GM23338 (cell line): ENCODE measurements around the gene PIK3IP1. TPM values are rescaled to one million over a fixed set of nuclear protein-coding genes. Genes with fewer than 3 reads are reported as not detected.

Experiments
- ATAC-seq: fragments of 200-7000 bp; cut with Tn5 transposase; 3 replicates; pipeline ENCODE4 v1.9.1; 2020
- DNase-seq: peaks from one replicate; pipeline ENCODE4 v3.0.0-alpha.2; 2015; ENCODE audit warnings: low spot score
- H2AFZ ChIP-seq: fragments of 200-600 bp; sonication (generic); 2 replicates; pipeline ENCODE4 v1.8.0; 2016; ENCODE audit warnings: antibody characterized with exemption, mild to moderate bottlenecking, moderate library complexity
- H3F3A ChIP-seq: fragments of 200-600 bp; sonication (generic); replicated peaks from 2 replicates; pipeline ENCODE4 v1.8.0; 2017; ENCODE audit warnings: antibody characterized with exemption, mixed run types, low read depth
- H3K27ac ChIP-seq: fragments of 200-600 bp; sonication (generic); 2 replicates; pipeline ENCODE4 v1.6.1; 2016; ENCODE audit warnings: low read depth
- H3K27me3 ChIP-seq: fragments of 200-600 bp; sonication (generic); 2 replicates; pipeline ENCODE4 v1.8.0; 2016; ENCODE audit warnings: mild to moderate bottlenecking, mixed run types, moderate library complexity; ENCODE audit not compliant: insufficient read depth
- H3K36me3 ChIP-seq: fragments of 200-600 bp; sonication (generic); 2 replicates; pipeline ENCODE4 v1.8.0; 2016; ENCODE audit warnings: mild to moderate bottlenecking; ENCODE audit not compliant: insufficient read depth
- H3K4me1 ChIP-seq: fragments of 200-600 bp; sonication (generic); 2 replicates; pipeline ENCODE4 v1.8.0; 2016; ENCODE audit warnings: mild to moderate bottlenecking, moderate library complexity; ENCODE audit not compliant: insufficient read depth
- H3K4me2 ChIP-seq: fragments of 200-600 bp; sonication (generic); 2 replicates; pipeline ENCODE4 v1.7.1; 2017; ENCODE audit warnings: mixed run types
- H3K4me3 ChIP-seq: fragments of 200-600 bp; sonication (generic); 2 replicates; pipeline ENCODE4 v1.6.1; 2016; ENCODE audit warnings: mixed run types
- H3K79me2 ChIP-seq: fragments of 200-600 bp; sonication (generic); replicated peaks from 2 replicates; pipeline ENCODE4 v1.8.0; 2017; ENCODE audit warnings: mild to moderate bottlenecking; ENCODE audit not compliant: insufficient read depth
- H3K9me2 ChIP-seq: fragments of 200-600 bp; sonication (generic); 2 replicates; pipeline ENCODE4 v1.8.0; 2017; ENCODE audit not compliant: insufficient read depth
- H4K20me1 ChIP-seq: fragments of 200-600 bp; sonication (generic); replicated peaks from 2 replicates; pipeline ENCODE4 v1.8.0; 2017; ENCODE audit warnings: mild to moderate bottlenecking; ENCODE audit not compliant: insufficient read depth
- H3K27ac Mint-ChIP-seq: 2 replicates; pipeline ENCODE4 v1.8.0; 2020; ENCODE audit warnings: inconsistent platforms, mild to moderate bottlenecking, moderate library complexity, mixed read lengths
- H3K27me3 Mint-ChIP-seq: 3 replicates; pipeline ENCODE4 v1.8.0; 2022; ENCODE audit warnings: low read depth, mild to moderate bottlenecking, moderate library complexity, mixed read lengths, inconsistent platforms; ENCODE audit not compliant: insufficient read depth, poor library complexity
- H3K36me3 Mint-ChIP-seq: 3 replicates; pipeline ENCODE4 v1.8.0; 2021; ENCODE audit warnings: low read depth, mild to moderate bottlenecking, inconsistent platforms, moderate library complexity, mixed read lengths
- H3K4me1 Mint-ChIP-seq: 3 replicates; pipeline ENCODE4 v1.8.0; 2020; ENCODE audit warnings: mild to moderate bottlenecking, inconsistent platforms, mixed read lengths
- H3K4me3 Mint-ChIP-seq: 3 replicates; pipeline ENCODE4 v1.8.0; 2021; ENCODE audit warnings: moderate library complexity, mild to moderate bottlenecking, inconsistent platforms, mixed read lengths
- H3K9me3 Mint-ChIP-seq: 3 replicates; pipeline ENCODE4 v1.8.0; 2020; ENCODE audit warnings: moderate library complexity, mild to moderate bottlenecking, inconsistent platforms, mixed read lengths
- CREB1 ChIP-seq: fragments of 250-450 bp; sonication (Bioruptor Pico); IDR thresholded peaks from 2 replicates; pipeline ENCODE4 v1.5.0; 2020; ENCODE audit warnings: low read depth, mild to moderate bottlenecking, moderate library complexity
- EZH2 ChIP-seq: fragments of 200-600 bp; sonication (generic); IDR thresholded peaks from one replicate; pipeline ENCODE4 v1.8.0; 2017; ENCODE audit warnings: antibody characterized with exemption, mild to moderate bottlenecking, low read depth; ENCODE audit not compliant: unreplicated experiment
- EZH2phosphoT487 ChIP-seq: fragments of 200-600 bp; sonication (generic); IDR thresholded peaks from one replicate; pipeline ENCODE4 v1.8.1; 2018; ENCODE audit warnings: antibody characterized with exemption; ENCODE audit not compliant: unreplicated experiment
- JUNB ChIP-seq: IDR thresholded peaks from one replicate; pipeline ENCODE4 v1.6.1; 2016; ENCODE audit warnings: antibody characterized with exemption; ENCODE audit not compliant: unreplicated experiment
- NANOG ChIP-seq: IDR thresholded peaks from 2 replicates; pipeline ENCODE4 v1.6.1; 2016; ENCODE audit warnings: antibody characterized with exemption, borderline replicate concordance
- POLR2AphosphoS5 ChIP-seq: IDR thresholded peaks from 2 replicates; pipeline ENCODE4 v1.6.1; 2016; ENCODE audit warnings: antibody characterized with exemption, low read depth
- STAT1 ChIP-seq: IDR thresholded peaks from one replicate; pipeline ENCODE4 v1.6.1; 2016; ENCODE audit warnings: antibody characterized with exemption; ENCODE audit not compliant: unreplicated experiment
- ZNF114 ChIP-seq: fragments of 250-450 bp; sonication (Bioruptor Pico); IDR thresholded peaks from 2 replicates; pipeline ENCODE4 v1.5.0; 2020; ENCODE audit warnings: mild to moderate bottlenecking, moderate library complexity
- ZNF331 ChIP-seq: fragments of 250-450 bp; sonication (Bioruptor Pico); IDR thresholded peaks from 2 replicates; pipeline ENCODE4 v1.5.0; 2020; ENCODE audit warnings: low read depth, mild to moderate bottlenecking, moderate library complexity
- polyA plus RNA-seq: library from polyadenylated mRNA; unstranded; fragments of >200 nt; fragmentation: Nextera tagmentation; extraction: Ambion mirVana; gene quantifications from 2 replicates; pipeline ENCODE4 v1.2.1, GENCODE V29; 2016
- total RNA-seq: library from RNA; depleted of rRNA; stranded (reverse); fragments of >200 nt; shearing (Covaris generic); gene quantifications from 2 replicates; pipeline ENCODE4 v1.2.3, GENCODE V29; 2014
- TF ChIP-seq, protein P1 (sequence below): IDR thresholded peaks from 2 replicates; pipeline ENCODE4 v1.6.1; 2016; ENCODE audit warnings: antibody characterized with exemption
- TF ChIP-seq, protein P2 (sequence below), 2 experiments: fragments of 200-600 bp in 1 of 2; sonication (generic) in 1 of 2; conservative IDR thresholded peaks; 2 replicates each; pipeline versions ENCODE4 v1.5.1 to v1.6.1; 2016 to 2017; ENCODE audit warnings: antibody characterized with exemption in 2 of 2, low read depth in 2 of 2, mild to moderate bottlenecking in 2 of 2, moderate library complexity in 1 of 2
- TF ChIP-seq, protein P3 (sequence below): fragments of 250-450 bp; sonication (Bioruptor Pico); IDR thresholded peaks from 2 replicates; pipeline ENCODE4 v1.5.0; 2020; ENCODE audit warnings: mild to moderate bottlenecking, moderate library complexity
- TF ChIP-seq, protein P4 (sequence below): IDR thresholded peaks from one replicate; pipeline ENCODE4 v1.6.1; 2018; ENCODE audit warnings: antibody characterized with exemption; ENCODE audit not compliant: unreplicated experiment

PIK3IP1 gene
- total and polyA plus RNA-seq, 2 experiments from 2014 or later = 1.1 to 2.2 TPM

DNA sequence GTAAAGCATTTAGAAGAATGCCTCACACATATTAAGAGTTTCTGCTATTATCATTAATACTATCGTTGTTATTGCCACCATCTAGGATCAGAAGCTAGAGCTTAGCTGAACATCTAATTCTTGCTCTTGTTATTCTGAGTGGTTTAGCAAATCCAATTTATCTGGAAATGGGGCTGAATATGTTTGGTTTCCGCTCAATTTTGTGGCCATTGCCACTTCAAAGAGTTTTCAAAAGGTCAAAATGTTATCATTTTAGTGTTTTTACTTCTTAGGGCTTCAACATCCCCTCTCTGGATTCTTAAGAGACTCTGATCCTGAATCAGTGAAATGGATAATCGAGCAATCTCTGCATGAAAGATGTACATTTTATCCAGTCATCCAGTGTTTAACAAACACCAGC lies 10.2 kb upstream of the PIK3IP1 start:
- no peaks in the 10 kb centered on the region for H3K36me3 ChIP-seq
- H3K9me3 Mint-ChIP-seq = no peaks in the 10 kb centered on the region
- no peaks in the 10 kb centered on the region for H3K36me3 Mint-ChIP-seq

More for the DNA sequence above, 10.2 kb upstream of the PIK3IP1 start:
- ATAC-seq (no peak), DNase-seq (no peak)
- H3K27me3 Mint-ChIP-seq = no peaks in the 10 kb centered on the region
- no peaks in the 10 kb centered on the region for H3K4me1 Mint-ChIP-seq
- H3K27ac Mint-ChIP-seq = no peak overlapping the region
- no peak overlapping the region for H3K4me2 ChIP-seq
- no peaks in the 10 kb centered on the region for H3K4me1 ChIP-seq
- no peaks in the 10 kb centered on the region for H3K27me3 ChIP-seq
- H3K4me3 ChIP-seq = no peak overlapping the region
- H3K4me3 Mint-ChIP-seq = no peak overlapping the region
- H3K79me2 ChIP-seq = no peaks in the 10 kb centered on the region
- H4K20me1 ChIP-seq = no peaks in the 10 kb centered on the region
- no peaks in the 10 kb centered on the region for H3K9me2 ChIP-seq
- no peaks in the 10 kb centered on the region for H3F3A ChIP-seq
- TF ChIP-seq JUNB (no peak), EZH2 (no peak), NANOG (no peak), CREB1 (CRISPR knock-in tag) (no peak), ZNF331 (no peak), STAT1 (no peak), POLR2AphosphoS5 (no peak), EZH2phosphoT487 (no peak), ZNF114 (no peak)
- TF ChIP-seq, protein P1, sequence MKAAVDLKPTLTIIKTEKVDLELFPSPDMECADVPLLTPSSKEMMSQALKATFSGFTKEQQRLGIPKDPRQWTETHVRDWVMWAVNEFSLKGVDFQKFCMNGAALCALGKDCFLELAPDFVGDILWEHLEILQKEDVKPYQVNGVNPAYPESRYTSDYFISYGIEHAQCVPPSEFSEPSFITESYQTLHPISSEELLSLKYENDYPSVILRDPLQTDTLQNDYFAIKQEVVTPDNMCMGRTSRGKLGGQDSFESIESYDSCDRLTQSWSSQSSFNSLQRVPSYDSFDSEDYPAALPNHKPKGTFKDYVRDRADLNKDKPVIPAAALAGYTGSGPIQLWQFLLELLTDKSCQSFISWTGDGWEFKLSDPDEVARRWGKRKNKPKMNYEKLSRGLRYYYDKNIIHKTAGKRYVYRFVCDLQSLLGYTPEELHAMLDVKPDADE = no peak
- TF ChIP-seq, protein P2, sequence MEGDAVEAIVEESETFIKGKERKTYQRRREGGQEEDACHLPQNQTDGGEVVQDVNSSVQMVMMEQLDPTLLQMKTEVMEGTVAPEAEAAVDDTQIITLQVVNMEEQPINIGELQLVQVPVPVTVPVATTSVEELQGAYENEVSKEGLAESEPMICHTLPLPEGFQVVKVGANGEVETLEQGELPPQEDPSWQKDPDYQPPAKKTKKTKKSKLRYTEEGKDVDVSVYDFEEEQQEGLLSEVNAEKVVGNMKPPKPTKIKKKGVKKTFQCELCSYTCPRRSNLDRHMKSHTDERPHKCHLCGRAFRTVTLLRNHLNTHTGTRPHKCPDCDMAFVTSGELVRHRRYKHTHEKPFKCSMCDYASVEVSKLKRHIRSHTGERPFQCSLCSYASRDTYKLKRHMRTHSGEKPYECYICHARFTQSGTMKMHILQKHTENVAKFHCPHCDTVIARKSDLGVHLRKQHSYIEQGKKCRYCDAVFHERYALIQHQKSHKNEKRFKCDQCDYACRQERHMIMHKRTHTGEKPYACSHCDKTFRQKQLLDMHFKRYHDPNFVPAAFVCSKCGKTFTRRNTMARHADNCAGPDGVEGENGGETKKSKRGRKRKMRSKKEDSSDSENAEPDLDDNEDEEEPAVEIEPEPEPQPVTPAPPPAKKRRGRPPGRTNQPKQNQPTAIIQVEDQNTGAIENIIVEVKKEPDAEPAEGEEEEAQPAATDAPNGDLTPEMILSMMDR (conservative IDR thresholded peaks at IDR 0.05; ENCODE audit: low read depth in 2 of 2) = no peak
- TF ChIP-seq, protein P3, sequence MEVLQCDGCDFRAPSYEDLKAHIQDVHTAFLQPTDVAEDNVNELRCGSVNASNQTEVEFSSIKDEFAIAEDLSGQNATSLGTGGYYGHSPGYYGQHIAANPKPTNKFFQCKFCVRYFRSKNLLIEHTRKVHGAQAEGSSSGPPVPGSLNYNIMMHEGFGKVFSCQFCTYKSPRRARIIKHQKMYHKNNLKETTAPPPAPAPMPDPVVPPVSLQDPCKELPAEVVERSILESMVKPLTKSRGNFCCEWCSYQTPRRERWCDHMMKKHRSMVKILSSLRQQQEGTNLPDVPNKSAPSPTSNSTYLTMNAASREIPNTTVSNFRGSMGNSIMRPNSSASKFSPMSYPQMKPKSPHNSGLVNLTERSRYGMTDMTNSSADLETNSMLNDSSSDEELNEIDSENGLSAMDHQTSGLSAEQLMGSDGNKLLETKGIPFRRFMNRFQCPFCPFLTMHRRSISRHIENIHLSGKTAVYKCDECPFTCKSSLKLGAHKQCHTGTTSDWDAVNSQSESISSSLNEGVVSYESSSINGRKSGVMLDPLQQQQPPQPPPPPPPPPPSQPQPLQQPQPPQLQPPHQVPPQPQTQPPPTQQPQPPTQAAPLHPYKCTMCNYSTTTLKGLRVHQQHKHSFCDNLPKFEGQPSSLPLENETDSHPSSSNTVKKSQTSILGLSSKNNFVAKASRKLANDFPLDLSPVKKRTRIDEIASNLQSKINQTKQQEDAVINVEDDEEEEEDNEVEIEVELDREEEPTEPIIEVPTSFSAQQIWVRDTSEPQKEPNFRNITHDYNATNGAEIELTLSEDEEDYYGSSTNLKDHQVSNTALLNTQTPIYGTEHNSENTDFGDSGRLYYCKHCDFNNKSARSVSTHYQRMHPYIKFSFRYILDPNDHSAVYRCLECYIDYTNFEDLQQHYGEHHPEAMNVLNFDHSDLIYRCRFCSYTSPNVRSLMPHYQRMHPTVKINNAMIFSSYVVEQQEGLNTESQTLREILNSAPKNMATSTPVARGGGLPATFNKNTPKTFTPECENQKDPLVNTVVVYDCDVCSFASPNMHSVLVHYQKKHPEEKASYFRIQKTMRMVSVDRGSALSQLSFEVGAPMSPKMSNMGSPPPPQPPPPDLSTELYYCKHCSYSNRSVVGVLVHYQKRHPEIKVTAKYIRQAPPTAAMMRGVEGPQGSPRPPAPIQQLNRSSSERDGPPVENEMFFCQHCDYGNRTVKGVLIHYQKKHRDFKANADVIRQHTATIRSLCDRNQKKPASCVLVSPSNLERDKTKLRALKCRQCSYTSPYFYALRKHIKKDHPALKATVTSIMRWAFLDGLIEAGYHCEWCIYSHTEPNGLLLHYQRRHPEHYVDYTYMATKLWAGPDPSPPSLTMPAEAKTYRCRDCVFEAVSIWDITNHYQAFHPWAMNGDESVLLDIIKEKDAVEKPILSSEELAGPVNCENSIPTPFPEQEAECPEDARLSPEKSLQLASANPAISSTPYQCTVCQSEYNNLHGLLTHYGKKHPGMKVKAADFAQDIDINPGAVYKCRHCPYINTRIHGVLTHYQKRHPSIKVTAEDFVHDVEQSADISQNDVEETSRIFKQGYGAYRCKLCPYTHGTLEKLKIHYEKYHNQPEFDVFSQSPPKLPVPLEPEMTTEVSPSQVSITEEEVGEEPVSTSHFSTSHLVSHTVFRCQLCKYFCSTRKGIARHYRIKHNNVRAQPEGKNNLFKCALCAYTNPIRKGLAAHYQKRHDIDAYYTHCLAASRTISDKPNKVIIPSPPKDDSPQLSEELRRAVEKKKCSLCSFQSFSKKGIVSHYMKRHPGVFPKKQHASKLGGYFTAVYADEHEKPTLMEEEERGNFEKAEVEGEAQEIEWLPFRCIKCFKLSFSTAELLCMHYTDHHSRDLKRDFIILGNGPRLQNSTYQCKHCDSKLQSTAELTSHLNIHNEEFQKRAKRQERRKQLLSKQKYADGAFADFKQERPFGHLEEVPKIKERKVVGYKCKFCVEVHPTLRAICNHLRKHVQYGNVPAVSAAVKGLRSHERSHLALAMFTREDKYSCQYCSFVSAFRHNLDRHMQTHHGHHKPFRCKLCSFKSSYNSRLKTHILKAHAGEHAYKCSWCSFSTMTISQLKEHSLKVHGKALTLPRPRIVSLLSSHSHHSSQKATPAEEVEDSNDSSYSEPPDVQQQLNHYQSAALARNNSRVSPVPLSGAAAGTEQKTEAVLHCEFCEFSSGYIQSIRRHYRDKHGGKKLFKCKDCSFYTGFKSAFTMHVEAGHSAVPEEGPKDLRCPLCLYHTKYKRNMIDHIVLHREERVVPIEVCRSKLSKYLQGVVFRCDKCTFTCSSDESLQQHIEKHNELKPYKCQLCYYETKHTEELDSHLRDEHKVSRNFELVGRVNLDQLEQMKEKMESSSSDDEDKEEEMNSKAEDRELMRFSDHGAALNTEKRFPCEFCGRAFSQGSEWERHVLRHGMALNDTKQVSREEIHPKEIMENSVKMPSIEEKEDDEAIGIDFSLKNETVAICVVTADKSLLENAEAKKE (CRISPR knock-in tag) = no peak
- TF ChIP-seq, protein P4, sequence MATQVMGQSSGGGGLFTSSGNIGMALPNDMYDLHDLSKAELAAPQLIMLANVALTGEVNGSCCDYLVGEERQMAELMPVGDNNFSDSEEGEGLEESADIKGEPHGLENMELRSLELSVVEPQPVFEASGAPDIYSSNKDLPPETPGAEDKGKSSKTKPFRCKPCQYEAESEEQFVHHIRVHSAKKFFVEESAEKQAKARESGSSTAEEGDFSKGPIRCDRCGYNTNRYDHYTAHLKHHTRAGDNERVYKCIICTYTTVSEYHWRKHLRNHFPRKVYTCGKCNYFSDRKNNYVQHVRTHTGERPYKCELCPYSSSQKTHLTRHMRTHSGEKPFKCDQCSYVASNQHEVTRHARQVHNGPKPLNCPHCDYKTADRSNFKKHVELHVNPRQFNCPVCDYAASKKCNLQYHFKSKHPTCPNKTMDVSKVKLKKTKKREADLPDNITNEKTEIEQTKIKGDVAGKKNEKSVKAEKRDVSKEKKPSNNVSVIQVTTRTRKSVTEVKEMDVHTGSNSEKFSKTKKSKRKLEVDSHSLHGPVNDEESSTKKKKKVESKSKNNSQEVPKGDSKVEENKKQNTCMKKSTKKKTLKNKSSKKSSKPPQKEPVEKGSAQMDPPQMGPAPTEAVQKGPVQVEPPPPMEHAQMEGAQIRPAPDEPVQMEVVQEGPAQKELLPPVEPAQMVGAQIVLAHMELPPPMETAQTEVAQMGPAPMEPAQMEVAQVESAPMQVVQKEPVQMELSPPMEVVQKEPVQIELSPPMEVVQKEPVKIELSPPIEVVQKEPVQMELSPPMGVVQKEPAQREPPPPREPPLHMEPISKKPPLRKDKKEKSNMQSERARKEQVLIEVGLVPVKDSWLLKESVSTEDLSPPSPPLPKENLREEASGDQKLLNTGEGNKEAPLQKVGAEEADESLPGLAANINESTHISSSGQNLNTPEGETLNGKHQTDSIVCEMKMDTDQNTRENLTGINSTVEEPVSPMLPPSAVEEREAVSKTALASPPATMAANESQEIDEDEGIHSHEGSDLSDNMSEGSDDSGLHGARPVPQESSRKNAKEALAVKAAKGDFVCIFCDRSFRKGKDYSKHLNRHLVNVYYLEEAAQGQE = no peak
- H3K27ac ChIP-seq = no peak overlapping the region
- H2AFZ ChIP-seq = no peak overlapping the region
